HG03520 (cell line): ENCODE results near the gene GIT1.

Experiments
- ATAC-seq: cut with Tn5 transposase; IDR thresholded peaks from one replicate; pipeline ENCODE4 v1.9.1; 2021; ENCODE audit warnings: mild to moderate bottlenecking, moderate library complexity; ENCODE audit not compliant: unreplicated experiment

The GIT1 gene

DNA sequence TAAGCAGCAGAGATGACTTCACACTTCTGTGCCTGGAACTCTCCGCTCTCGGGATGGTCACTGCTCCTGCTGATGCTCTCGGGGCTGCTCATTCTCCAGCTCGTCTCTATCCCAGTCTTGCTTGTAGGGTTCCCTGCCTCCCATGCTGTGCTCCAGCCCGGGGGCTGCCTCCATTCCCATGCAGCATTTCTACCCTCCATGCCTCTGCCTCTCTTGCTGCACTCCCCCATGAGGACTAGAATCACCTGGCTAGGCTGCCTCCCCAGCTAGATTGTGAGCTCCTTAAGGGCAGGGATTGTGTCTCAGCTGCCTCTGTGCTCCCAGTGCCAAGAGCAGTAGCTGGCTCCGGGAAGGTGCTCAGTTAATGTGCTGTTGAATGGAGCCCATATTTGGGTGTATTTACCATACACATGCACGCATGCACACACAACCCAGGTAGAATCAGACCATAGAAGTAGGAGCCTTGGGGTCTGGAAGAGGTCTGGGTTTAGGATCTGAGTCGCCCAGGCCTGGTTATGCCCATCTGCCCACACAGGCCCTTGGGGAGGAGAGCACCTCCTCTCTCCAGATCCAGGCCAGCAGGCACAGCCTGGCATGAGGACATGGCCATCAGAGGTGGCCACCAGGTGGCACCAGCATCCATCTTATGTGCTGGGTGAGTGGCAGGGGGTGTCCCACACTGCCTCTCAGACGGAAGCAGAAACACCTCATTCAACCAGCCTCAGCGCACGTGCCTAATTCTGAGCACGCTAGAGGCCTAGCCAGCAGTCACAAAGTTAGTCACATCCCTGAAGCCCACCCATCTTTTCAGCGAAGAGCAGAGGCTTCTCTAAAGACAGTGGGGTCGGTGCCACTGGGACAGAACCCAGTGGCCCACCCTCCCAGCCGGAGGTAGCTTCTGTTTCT lies 9.3 kb downstream of the GIT1 start:
- ATAC-seq, result peak; percentile 63

DNA sequence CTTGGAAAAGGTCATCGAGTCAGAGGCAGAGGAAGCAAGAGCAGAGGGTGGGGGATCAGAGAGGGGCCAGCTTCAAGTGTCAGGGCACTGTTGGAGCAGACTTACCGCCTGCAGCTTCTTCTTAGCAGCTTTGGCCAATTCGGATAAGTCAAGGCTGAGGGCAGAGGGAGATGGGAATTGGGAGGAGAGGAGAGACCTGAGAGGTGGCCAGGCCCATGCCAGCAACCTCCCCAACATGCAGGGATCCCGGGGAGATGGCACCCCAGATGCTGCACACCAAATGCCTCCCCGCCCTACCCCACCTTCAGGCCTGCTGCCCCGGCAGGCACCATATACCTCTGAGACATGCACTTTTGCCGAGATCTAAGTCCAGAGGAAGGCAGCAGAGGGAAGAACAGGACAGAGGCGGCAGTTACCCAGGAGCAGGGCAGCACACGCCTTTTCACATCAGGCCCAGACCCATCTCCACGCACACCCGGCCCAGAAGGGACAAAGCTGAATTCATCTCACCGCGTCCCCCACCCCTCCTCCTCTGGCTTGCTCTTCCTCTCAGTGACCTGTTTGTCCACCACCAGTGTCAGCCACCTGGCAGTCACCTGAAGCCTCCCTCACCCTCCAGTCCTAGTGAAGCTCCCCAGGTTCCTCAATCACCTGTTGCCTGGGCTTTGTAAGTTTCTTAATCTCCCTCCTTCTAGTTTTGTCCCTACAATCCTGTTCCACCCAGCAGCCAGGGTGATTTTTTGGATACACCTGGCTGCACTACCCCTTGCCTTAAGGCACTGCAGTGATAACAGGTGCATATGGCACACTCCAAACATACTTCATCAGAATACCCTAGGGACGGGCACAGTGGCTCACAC lies 10.6 kb downstream of the GIT1 start:
- no peak for ATAC-seq

DNA sequence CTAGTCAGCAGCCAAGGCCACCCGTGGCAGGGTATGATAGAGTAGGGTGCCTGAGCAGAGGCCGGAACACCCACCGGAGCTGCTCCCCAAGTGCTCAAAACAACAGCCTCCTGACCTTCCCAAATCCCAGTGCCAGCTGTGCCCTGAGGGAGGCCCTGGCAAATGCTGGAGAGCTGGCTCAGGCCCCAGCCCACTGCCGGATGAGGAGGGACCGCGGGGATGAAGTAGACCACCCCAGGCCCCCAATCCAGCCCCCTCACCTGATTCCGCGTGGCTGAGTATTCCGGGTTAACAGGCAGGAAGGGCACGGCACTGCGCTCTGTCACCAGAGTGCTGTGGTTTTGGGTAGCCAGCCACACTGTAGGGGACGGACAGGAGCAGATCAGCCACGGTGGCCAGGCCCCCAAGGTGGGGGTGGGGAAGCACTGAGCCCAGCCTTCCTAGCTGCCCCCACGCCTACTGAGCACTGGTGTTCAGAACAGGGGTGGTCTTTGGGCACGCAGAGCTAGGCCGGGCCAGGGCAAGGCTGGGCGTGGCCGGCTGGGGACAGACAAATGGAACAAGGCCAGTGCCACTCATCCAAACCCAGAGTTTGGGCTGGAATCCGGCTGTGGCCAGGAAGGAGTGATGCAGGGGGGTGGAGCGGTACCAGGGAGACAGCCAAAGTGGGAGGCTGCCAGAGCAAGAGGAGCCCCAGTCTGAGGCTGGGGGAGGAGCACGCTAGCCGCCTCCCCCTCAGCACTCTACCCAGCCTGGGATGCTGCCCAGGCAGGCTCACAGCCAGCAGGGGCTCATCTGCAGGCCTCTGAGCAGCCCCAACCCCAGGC lies 11.8 kb downstream of the GIT1 start:
- no peak for ATAC-seq

GRCh38 chr17:29577001-29577370 lies 12.5 kb downstream of the GIT1 start:
- no peak for ATAC-seq

GRCh38 chr17:29576214-29577000 lies 13.0 kb downstream of the GIT1 start:
- ATAC-seq, result no peak

DNA sequence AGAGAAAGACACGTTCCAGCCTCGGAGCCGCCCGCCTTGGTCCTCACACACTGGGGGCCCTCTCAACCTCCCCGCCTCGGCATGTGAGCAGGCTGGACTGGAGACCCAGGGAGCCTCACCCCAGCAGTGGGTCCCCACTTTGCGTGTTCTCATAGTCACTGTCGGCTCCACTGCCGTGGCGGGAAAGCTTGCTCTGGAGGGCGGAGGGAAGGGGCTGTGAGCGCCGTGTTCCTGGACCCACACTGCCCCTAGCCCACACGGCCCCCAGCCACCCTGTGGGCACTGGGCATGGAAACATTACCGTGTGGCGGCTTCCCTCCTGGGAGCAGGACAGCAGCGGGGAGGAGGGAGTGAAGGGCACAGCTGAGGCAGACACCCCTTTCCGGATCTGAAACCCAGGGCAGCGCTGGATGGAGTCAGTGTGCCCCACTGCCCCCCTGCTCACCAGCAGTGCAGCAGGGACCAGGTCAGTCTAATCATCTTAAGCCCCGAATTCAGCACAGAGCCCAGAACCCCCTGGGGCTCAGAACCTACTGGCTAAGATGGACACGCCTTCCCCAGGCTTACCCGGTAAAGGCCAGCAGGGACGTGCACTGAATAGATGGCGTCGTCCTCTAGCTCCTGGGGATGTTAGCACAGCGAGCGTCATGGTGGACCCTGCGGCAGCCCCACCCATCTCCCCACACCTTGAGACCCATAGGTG lies 13.8 kb downstream of the GIT1 start:
- ATAC-seq, result no peak

GRCh38 chr17:29574732-29575510 lies 14.5 kb downstream of the GIT1 start:
- no peak for ATAC-seq

- ATAC-seq, result no peak
These were observed 15.3 kb downstream of the GIT1 start for GRCh38 chr17:29573871-29574731.

DNA sequence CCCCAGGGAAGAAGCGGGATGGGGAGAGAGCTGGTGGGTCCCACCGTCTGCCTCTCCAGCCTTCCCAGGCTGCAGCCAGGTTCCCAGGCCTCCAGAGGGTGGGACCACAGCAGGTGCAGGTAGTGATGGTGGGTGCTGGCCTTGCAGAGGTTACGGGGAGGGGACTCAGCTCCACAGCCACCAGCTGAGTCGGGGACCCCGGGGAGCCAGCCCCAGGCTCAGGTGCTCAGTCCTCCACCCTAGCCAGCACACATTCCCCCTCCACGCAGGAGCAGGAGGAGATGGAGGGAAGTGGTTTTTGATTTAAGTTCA lies 15.9 kb downstream of the GIT1 start:
- ATAC-seq, result no peak

DNA sequence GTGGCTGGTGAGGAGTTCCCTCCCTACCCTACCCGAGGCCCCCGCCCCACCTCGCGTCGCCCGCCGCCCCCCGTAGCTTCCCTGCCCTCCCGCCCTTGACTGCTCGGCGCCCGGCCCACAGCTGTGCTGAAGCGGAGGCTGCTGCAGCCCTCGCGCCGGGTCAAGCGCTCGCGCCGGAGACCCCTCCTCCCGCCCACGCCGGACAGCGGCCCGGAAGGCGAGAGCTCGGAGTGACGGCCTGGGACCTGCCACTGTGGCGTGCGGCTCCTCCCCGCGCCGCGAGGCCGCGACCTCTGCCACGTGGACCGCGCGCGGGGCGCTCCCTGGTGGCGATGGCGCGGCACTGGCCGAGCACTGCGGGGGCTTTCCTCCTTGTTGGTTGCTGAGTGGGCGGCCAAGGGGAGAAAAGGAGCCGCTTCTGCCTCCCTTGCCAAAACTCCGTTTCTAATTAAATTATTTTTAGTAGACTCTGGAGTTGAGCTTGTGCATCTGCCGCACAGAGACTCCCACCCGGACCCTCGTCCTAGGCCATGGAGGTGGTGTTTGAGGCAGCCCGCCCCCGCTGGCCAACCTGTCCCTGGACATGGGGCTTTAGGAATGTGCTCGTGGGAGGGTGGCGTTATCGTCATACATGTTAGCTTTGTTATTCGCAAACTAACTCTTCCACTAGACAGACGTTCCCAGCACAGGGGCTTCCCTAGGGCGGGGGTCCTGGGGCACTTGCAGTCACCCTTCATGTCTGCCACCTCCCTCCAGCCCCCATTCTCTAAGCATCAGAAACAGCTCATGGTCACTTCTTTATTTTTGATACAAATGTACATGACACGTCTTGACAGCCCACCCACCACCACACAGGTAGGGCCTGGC lies 16.5 kb downstream of the GIT1 start:
- ATAC-seq, result no peak

DNA sequence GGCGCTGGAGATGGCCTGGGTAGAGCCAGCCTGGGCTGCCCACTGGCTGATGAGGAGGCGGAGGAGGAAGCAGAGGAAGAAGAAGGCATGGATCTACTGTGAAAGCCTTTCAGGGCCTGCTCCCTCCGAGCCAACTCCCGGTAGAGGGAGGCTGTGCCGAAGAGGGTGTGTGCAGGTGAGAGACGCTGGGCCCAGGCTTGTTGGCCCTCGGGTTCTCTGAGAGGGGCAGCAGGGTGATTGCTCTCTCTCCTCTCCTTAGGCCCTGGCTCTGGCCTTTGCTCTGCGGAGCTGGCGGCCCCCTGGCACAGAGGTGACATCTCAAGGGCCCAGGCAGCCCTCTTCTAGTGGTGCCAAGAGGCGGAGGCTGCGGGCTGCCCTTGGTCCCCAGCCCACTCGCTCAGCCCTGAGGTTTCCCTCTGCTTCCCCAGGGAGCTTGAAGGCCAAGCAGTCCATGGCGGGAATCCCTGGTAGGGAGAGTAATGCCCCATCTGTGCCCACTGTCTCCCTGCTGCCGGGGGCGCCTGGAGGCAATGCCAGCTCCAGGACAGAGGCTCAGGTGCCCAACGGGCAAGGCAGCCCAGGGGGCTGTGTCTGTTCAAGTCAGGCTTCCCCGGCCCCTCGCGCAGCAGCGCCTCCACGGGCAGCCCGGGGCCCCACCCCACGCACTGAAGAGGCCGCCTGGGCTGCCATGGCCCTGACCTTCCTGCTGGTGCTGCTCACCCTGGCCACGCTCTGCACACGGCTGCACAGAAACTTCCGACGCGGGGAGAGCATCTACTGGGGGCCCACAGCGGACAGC lies 17.4 kb downstream of the GIT1 start:
- ATAC-seq, result no peak

DNA sequence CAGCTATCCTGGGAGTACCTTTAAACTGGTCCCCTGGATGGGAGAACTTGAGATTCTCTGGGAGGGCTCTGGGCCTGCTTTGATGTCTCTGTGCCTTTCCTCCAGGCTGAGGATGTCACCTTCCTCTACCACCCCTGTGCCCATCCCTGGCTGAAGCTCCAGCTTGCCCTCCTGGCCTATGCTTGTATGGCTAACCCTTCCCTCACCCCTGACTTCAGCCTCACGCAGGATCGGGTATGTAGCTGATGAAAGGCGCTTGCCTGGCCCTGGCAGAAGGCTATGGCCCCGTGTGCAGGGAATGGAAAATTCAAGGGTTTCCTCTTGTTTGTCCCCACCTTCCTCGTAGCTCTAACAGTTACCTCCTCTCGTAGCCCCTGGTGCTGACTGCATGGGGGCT lies 18.0 kb downstream of the GIT1 start:
- ATAC-seq, result no peak

DNA sequence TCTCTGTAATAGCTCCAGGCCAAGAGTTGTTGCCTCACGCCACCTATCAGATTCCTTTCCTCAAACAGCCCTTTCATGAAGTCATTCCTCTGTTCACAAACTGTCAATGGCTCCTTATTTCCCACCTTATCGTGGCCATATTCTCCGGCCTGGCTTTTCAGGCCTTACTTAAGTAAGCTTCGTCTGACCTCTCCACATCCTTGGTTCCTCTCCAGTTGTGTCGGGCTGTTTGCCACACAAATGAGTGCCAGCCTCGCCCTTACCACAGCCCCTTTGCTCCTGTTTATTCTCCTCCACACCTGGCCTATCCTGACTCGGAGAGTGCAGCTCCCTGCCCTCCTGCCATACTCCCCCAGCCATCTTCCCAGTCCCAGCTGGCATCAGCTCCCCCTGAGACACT lies 18.9 kb downstream of the GIT1 start:
- ATAC-seq, result no peak

DNA sequence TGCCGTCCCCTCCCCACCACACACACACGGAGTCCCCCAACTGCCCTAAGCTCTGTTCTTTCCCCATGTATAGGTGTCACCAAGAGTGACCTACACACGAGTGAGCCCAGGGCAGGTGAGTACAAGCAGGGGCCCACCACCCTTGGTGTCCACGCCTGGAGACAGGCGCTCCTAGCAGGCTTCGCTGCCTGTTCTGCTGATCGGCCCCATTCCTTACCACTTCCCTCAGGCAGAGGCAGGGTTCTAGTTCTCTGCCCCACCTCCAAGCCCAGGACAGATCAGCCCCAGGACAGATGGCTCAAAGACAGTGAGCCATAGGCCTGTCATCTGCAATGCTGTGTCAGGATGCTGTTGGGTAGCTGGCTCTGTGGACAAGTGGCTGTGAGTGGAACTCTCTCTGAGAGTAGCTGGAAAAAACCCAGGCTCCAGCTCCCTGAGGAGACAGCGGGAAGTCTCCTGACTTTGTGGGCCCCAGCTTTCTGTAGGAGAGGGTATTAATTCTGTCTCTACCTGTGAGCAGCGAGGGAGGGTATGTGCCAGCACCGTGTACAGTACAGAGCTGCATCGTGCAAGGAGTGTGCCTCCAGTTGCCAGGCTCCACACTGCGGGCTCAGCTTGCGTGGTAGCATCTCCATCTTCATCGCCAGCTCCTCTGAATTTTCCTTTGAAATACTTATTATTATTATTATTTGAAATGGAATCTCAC lies 20.1 kb downstream of the GIT1 start:
- no peak for ATAC-seq

DNA sequence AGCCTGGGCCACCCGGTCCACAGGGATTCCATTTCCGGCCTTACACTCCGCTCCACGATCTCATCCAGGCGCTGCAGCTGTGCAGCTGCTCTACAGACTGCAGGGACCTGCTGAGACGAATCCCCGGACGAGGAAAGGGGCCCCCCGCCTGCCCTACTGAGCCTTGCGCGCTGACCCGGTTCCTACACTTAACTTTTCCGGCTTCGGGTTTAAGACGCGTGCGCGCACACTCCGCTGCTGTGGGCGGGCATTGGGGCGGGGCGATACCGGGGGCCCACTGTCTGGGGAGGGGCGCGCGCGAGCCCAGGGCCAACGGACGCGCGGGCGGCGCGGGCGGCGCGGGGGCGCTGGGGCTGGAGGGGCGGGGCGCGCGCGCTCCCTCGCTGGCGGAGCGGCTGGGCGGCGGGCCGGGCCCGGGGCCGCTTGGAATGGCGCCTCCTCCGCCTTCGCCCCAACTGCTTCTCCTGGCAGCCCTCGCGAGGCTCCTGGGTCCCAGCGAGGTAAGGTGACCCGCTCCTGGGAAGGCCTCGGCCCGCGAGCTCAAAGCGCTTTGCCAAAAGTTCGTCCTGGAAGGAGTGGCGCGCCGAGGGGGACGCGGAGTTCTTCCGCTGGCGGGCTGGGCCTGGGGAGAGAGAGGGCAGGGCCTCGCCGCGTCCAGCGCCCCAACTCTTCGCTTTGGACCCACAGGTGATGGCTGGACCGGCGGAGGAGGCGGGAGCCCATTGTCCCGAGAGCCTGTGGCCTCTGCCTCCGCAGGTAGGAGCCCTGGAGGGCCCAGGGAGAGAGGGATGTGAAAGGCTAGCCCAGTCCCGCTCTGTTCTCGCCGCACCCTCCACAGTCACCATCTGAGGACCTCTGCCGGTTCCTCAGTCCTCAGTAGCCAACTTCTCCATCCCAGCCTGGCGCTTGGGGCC lies 20.9 kb downstream of the GIT1 start, which contains the start of gene TP53I13:
Gene TP53I13 (plus strand): TSS at position 371 of the 914 bp plus-strand sequence. CDS start 58 bp downstream, at position 429.
- peak; percentile 33 for ATAC-seq
